ENCODE results near the gene PDXP. TPM values are rescaled to one million over a fixed set of nuclear protein-coding genes. Genes with fewer than 3 reads are reported as not detected.
A peak's percentile ranks its signal among the peaks of the same experiment; 100 is the strongest.

The PDXP gene
- total RNA-seq, 1 experiment from 2014 or later = 18.4 TPM

DNA sequence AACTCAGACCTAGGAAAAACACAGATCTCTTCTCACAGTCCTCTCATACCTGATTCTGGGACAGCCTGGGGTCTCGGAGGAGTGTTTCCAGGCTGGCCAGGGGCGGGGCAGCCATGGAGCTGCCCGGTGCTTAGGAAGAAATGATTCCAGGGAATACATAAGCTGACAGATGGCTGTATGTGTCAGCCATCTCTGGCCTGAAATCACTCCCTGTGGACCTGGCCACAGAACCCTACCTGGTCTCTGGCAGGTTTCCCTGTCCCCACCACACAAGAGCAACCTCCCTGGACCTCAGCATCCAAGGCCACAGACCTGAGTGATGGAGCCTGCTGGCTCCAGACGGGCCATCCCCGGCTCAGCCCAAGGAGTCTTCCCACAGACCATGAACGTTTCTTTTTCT lies 39.8 kb upstream of the PDXP start:
- Mint-ChIP-seq H3K27me3 (ENCODE audit: unreplicated experiment) (no peaks in the 10 kb centered on the region), H3K27ac (ENCODE audit: unreplicated experiment) (no peak overlapping the region), H3K9me3 (ENCODE audit: low read depth, unreplicated experiment) (no peaks in the 10 kb centered on the region), H3K4me1 (ENCODE audit: low read depth, unreplicated experiment) (no peaks in the 10 kb centered on the region), H3K36me3 (ENCODE audit: insufficient read depth, unreplicated experiment) (peaks cover 41% of the 10 kb centered on the region), H3K4me3 (ENCODE audit: low read depth, unreplicated experiment) (no peak overlapping the region)
- TF ChIP-seq, protein P1, sequence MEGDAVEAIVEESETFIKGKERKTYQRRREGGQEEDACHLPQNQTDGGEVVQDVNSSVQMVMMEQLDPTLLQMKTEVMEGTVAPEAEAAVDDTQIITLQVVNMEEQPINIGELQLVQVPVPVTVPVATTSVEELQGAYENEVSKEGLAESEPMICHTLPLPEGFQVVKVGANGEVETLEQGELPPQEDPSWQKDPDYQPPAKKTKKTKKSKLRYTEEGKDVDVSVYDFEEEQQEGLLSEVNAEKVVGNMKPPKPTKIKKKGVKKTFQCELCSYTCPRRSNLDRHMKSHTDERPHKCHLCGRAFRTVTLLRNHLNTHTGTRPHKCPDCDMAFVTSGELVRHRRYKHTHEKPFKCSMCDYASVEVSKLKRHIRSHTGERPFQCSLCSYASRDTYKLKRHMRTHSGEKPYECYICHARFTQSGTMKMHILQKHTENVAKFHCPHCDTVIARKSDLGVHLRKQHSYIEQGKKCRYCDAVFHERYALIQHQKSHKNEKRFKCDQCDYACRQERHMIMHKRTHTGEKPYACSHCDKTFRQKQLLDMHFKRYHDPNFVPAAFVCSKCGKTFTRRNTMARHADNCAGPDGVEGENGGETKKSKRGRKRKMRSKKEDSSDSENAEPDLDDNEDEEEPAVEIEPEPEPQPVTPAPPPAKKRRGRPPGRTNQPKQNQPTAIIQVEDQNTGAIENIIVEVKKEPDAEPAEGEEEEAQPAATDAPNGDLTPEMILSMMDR (IDR thresholded peaks at IDR 0.05; ENCODE audit: unreplicated experiment) = no peak
- CTCF ChIA-PET = interaction anchor here (0.5 kb wide), 1 partner anchor 620 kb away, joined by 4 read pairs; no protein-coding TSS in a partner anchor
- no peak for DNase-seq
- intact Hi-C loops (cut with micrococcal nuclease; ENCODE audit: unreplicated experiment) = no loop called here
- BruUV-seq (replicated peaks) = no TSS peak

DNA sequence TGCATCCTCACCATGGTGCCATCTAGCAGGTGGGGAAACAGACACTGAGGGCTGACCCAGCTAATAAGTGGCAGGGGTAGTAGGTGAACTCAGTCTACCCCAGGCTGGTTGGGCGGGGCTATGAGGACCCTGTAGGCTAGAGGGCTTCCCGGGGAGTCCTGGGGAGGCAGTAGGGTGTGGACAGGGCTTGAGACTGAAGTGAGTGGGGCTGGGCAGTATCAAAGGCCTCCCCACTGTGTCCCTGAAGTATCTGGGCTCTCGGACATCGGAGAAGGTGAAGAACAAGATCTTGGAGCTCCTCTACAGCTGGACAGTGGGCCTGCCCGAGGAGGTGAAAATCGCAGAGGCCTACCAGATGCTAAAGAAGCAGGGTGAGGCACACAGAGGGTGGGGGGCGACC lies 38.5 kb upstream of the PDXP start:
- intact Hi-C loops (cut with micrococcal nuclease; ENCODE audit: unreplicated experiment) = no loop called here
- Mint-ChIP-seq H3K27me3 (ENCODE audit: unreplicated experiment) (no peaks in the 10 kb centered on the region), H3K4me3 (ENCODE audit: low read depth, unreplicated experiment) (no peak overlapping the region), H3K27ac (ENCODE audit: unreplicated experiment) (no peak overlapping the region), H3K9me3 (ENCODE audit: low read depth, unreplicated experiment) (no peaks in the 10 kb centered on the region), H3K4me1 (ENCODE audit: low read depth, unreplicated experiment) (no peaks in the 10 kb centered on the region), H3K36me3 (ENCODE audit: insufficient read depth, unreplicated experiment) (peaks cover 45% of the 10 kb centered on the region)
- DNase-seq = no peak
- TF ChIP-seq, protein P1 (IDR thresholded peaks at IDR 0.05; ENCODE audit: unreplicated experiment) = no peak
- no TSS peak for BruUV-seq (replicated peaks)
- CTCF ChIA-PET = no interaction called here

- Mint-ChIP-seq H3K4me3 (ENCODE audit: low read depth, unreplicated experiment) (no peak overlapping the region), H3K27ac (ENCODE audit: unreplicated experiment) (no peak overlapping the region), H3K27me3 (ENCODE audit: unreplicated experiment) (no peaks in the 10 kb centered on the region), H3K9me3 (ENCODE audit: low read depth, unreplicated experiment) (no peaks in the 10 kb centered on the region), H3K36me3 (ENCODE audit: insufficient read depth, unreplicated experiment) (peaks cover 59% of the 10 kb centered on the region), H3K4me1 (ENCODE audit: low read depth, unreplicated experiment) (no peaks in the 10 kb centered on the region)
- TF ChIP-seq, protein P1 (IDR thresholded peaks at IDR 0.05; ENCODE audit: unreplicated experiment) = no peak
- BruUV-seq (replicated peaks) = no TSS peak
- intact Hi-C loops (cut with micrococcal nuclease; ENCODE audit: unreplicated experiment) = no loop called here
- DNase-seq = no peak
- CTCF ChIA-PET = interaction anchor here (0.6 to 1.3 kb wide), 2 partner anchors 13 to 249 kb away, joined by 3 read pairs; partner anchors contain the start of gene GGA1
Measured at GRCh38 chr22:37621352-37621860, 37.1 kb upstream of the PDXP start.

DNA sequence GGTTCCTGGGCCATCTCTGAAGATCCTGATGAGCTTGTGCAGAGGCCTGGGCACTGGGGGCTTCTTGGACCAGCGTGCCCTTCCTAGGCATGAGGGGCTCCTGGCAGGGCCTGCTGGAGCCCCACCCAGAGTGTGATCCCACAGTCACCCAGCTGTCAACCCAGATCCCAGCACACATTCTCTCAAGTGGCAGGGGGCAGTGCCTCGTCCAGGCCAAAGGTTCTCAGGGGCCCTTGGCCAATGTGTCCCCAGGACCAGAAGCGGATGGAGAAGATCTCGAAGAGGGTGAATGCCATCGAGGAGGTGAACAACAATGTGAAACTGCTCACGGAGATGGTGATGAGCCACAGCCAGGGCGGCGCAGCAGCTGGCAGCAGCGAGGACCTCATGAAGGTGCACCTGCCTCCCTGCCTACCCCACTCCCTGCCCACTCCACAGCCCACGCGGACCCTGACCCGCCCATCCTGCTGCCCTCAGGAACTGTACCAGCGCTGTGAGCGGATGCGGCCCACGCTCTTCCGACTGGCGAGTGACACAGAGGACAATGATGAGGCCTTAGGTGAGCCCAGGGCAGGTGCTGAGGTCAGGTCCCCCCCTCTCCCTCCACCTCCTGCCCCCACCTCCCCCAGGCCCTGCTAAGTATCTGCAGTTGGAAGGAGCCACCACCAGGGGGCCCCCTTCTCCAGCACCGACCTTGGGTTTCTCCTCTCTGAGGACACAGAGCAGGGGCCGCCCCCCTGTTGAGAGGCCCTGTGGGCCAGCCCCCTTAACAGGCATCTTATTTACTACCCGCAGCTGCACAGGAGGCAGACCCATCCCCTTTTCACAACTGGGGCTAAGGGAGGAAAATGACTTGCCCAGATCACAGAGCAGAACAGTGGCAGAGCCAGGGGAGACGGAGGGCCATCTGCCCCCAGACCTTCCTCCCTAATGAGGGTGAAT lies 35.2 kb upstream of the PDXP start:
- Mint-ChIP-seq H3K9me3 (ENCODE audit: low read depth, unreplicated experiment) (no peaks in the 10 kb centered on the region), H3K27ac (ENCODE audit: unreplicated experiment) (no peak overlapping the region), H3K27me3 (ENCODE audit: unreplicated experiment) (no peaks in the 10 kb centered on the region), H3K4me3 (ENCODE audit: low read depth, unreplicated experiment) (no peak overlapping the region), H3K36me3 (ENCODE audit: insufficient read depth, unreplicated experiment) (peaks cover 46% of the 10 kb centered on the region), H3K4me1 (ENCODE audit: low read depth, unreplicated experiment) (no peaks in the 10 kb centered on the region)
- TF ChIP-seq, protein P1 (IDR thresholded peaks at IDR 0.05; ENCODE audit: unreplicated experiment) = peak; percentile 91
- DNase-seq = peak; percentile 73
- intact Hi-C loops (cut with micrococcal nuclease; ENCODE audit: unreplicated experiment) = no loop called here
- no TSS peak for BruUV-seq (replicated peaks)
- CTCF ChIA-PET = no interaction called here

Measured in Calu3 (cell line).